SU-DHL-6 (cell line): ENCODE measurements around the gene PLA2G7.

Source experiments
- H2AFZ ChIP-seq: fragments of 200-600 bp; sonication (generic); 2 replicates; pipeline ENCODE4 v1.6.1; 2014; ENCODE audit warnings: low read depth, mild to moderate bottlenecking, moderate library complexity, mixed read lengths, antibody characterized with exemption, low read length; ENCODE audit not compliant: severe bottlenecking
- H3F3A ChIP-seq: fragments of 200-600 bp; shearing (Covaris generic); 2 replicates; pipeline ENCODE4 v1.6.0; 2016; ENCODE audit warnings: antibody characterized with exemption, mild to moderate bottlenecking; ENCODE audit not compliant: insufficient read depth
- H3K27ac ChIP-seq: fragments of 200-600 bp; sonication (generic); 2 replicates; pipeline ENCODE4 v1.5.1; 2016; ENCODE audit warnings: low read depth, mild to moderate bottlenecking, low read length, moderate library complexity, mixed read lengths
- H3K27me3 ChIP-seq: fragments of 200-600 bp; sonication (generic), shearing (Covaris generic); 2 replicates; pipeline ENCODE4 v1.6.0; 2014; ENCODE audit warnings: mild to moderate bottlenecking, low read length
- H3K36me3 ChIP-seq: fragments of 200-600 bp; sonication (generic); 2 replicates; pipeline ENCODE4 v1.6.1; 2014; ENCODE audit warnings: mild to moderate bottlenecking, low read length, mixed read lengths
- H3K4me2 ChIP-seq: fragments of 300-600, 200-600 bp; shearing (Covaris generic), sonication (generic); 2 replicates; pipeline ENCODE4 v1.6.0; 2014; ENCODE audit warnings: low read length, low read depth, mild to moderate bottlenecking; ENCODE audit not compliant: poor library complexity, severe bottlenecking
- H3K4me3 ChIP-seq: fragments of 200-600 bp; sonication (generic); 2 replicates; pipeline ENCODE4 v1.5.1; 2014; ENCODE audit warnings: antibody characterized with exemption, low read length, mild to moderate bottlenecking, mixed read lengths; ENCODE audit not compliant: insufficient read depth, poor library complexity, severe bottlenecking
- H3K79me2 ChIP-seq: fragments of 200-600 bp; sonication (generic); 2 replicates; pipeline ENCODE4 v1.6.1; 2014; ENCODE audit warnings: mild to moderate bottlenecking, low read length, moderate library complexity; ENCODE audit not compliant: insufficient read depth
- H3K9ac ChIP-seq: fragments of 200-600 bp; sonication (generic); 2 replicates; pipeline ENCODE4 v1.7.0; 2014; ENCODE audit warnings: mild to moderate bottlenecking, low read length
- H3K9me2 ChIP-seq: fragments of 200-600 bp; sonication (generic); replicated peaks from 2 replicates; pipeline ENCODE4 v1.6.1; 2014; ENCODE audit warnings: low read length; ENCODE audit not compliant: insufficient read depth
- H3K9me3 ChIP-seq: fragments of 200-600 bp; sonication (generic); 2 replicates; pipeline ENCODE4 v1.6.1; 2014; ENCODE audit warnings: low read length, mixed read lengths; ENCODE audit not compliant: insufficient read depth
- H4K20me1 ChIP-seq: fragments of 200-600 bp; sonication (generic); 2 replicates; pipeline ENCODE4 v1.6.1; 2014; ENCODE audit warnings: low read depth, mild to moderate bottlenecking, antibody characterized with exemption, low read length, moderate library complexity, mixed read lengths
- EZH2phosphoT487 ChIP-seq: fragments of 200-600 bp; sonication (generic), shearing (Covaris generic); conservative IDR thresholded peaks from 2 replicates; pipeline ENCODE4 v1.6.1; 2018; ENCODE audit warnings: mild to moderate bottlenecking, antibody characterized with exemption, low read length, moderate library complexity, mixed read lengths
- TF ChIP-seq, protein P1 (sequence below): fragments of 200-600 bp; sonication (generic); IDR thresholded peaks from one replicate; pipeline ENCODE4 v1.5.1; 2017; ENCODE audit warnings: antibody characterized with exemption, mild to moderate bottlenecking, low read length, moderate library complexity; ENCODE audit not compliant: insufficient read depth, poor library complexity, severe bottlenecking

PLA2G7 gene

DNA sequence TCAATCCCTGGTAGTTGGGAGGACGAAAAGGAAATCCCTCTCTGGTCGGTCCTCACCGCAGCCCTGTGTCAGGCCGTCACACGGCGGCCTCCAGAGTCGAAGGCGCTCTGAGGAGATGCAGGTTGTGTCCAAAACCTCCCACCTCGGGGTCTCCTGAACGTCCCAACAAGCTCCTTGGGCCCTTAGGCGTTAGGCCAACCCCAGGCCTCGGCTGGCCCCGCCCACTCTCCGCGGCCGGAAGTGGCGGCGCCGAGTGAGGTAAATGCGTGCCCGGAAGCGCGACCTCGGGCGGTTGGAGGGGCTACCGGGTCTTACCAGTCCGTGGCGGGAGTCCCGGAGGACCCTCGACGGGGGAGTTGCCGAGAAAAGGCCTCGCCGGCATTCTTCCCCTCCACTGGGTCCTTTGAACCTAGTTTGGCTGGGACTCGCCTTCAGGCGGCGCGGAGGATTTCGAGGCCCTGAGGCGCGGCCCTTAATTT, 47.5 kb downstream of the PLA2G7 start, which contains the start of gene TDRD6:
Gene TDRD6 (plus strand): TSS at position 267 of the 479 bp plus-strand sequence. CDS start 244 bp downstream, outside the sequence.
- H3K4me3 ChIP-seq = no peak within 1 kb of the TSS
- no peaks in the 10 kb centered on the region for H4K20me1 ChIP-seq
- no peaks in the 10 kb centered on the region for H3K9me2 ChIP-seq
- H3K9me3 ChIP-seq = no peaks in the 10 kb centered on the region
- H2AFZ ChIP-seq = no peak within 1 kb of the TSS
- H3K27me3 ChIP-seq = no peaks in the 10 kb centered on the region
- H3K27ac ChIP-seq = no peak within 1 kb of the TSS
- H3K36me3 ChIP-seq = peaks cover 20% of the 10 kb centered on the region; the same call in 1 of the 2 replicates
- TF ChIP-seq, protein P1, sequence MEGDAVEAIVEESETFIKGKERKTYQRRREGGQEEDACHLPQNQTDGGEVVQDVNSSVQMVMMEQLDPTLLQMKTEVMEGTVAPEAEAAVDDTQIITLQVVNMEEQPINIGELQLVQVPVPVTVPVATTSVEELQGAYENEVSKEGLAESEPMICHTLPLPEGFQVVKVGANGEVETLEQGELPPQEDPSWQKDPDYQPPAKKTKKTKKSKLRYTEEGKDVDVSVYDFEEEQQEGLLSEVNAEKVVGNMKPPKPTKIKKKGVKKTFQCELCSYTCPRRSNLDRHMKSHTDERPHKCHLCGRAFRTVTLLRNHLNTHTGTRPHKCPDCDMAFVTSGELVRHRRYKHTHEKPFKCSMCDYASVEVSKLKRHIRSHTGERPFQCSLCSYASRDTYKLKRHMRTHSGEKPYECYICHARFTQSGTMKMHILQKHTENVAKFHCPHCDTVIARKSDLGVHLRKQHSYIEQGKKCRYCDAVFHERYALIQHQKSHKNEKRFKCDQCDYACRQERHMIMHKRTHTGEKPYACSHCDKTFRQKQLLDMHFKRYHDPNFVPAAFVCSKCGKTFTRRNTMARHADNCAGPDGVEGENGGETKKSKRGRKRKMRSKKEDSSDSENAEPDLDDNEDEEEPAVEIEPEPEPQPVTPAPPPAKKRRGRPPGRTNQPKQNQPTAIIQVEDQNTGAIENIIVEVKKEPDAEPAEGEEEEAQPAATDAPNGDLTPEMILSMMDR = no peak
- TF ChIP-seq EZH2phosphoT487 = no peak
- H3K79me2 ChIP-seq = no peaks in the 10 kb centered on the region
- H3K9ac ChIP-seq = no peak within 1 kb of the TSS
- no peak within 1 kb of the TSS for H3K4me2 ChIP-seq
- H3F3A ChIP-seq = peaks cover 12% of the 10 kb centered on the region; the same call in 1 of the 2 replicates

GRCh38 chr6:46684771-46685170, 50.4 kb downstream of the PLA2G7 start:
- no peak overlapping the region for H3K4me3 ChIP-seq

GRCh38 chr6:46677314-46677654, 57.9 kb downstream of the PLA2G7 start:
- Histone ChIP-seq H3K4me3 (no peak overlapping the region), H4K20me1 (no peaks in the 10 kb centered on the region), H3K9me3 (no peaks in the 10 kb centered on the region), H3K27me3 (no peaks in the 10 kb centered on the region), H3K4me2 (peak overlapping the region; percentile 51), H3K9me2 (no peaks in the 10 kb centered on the region), H2AFZ (no peak overlapping the region), H3K9ac (peak overlapping the region; percentile 13), H3K79me2 (no peaks in the 10 kb centered on the region), H3K27ac (peak overlapping the region; percentile 65), H3F3A (peaks cover 48% of the 10 kb centered on the region), H3K36me3 (peaks cover 83% of the 10 kb centered on the region)
- TF ChIP-seq EZH2phosphoT487 = no peak
- TF ChIP-seq, protein P1 = peak; percentile 90

More at GRCh38 chr6:46684771-46685170, 50.4 kb downstream of the PLA2G7 start:
- H3K27me3 ChIP-seq = no peaks in the 10 kb centered on the region
- no peaks in the 10 kb centered on the region for H3K9me2 ChIP-seq
- no peaks in the 10 kb centered on the region for H3K9me3 ChIP-seq
- no peak overlapping the region for H2AFZ ChIP-seq
- no peak for TF ChIP-seq EZH2phosphoT487
- TF ChIP-seq, protein P1 = no peak
- H3F3A ChIP-seq = peaks cover 23% of the 10 kb centered on the region; the same call in 1 of the 2 replicates
- H3K4me2 ChIP-seq = no peak overlapping the region
- no peak overlapping the region for H3K9ac ChIP-seq
- no peaks in the 10 kb centered on the region for H4K20me1 ChIP-seq
- H3K36me3 ChIP-seq = peaks cover 43% of the 10 kb centered on the region; the same call in 1 of the 2 replicates
- H3K27ac ChIP-seq = no peak overlapping the region
- H3K79me2 ChIP-seq = no peaks in the 10 kb centered on the region
